Activated T-helper 1 cell treated with Interleukin-2 at 50 U/mL for 16 hours (primary cell): Measurements from ENCODE around the gene SPECC1L.
"Not testable (repeated sequence)": the region's sequence is repeated elsewhere in the genome, so short reads cannot be mapped to it uniquely, and the experiment has no call there.

ENCODE experiments used
- DNase-seq: peaks from one replicate; pipeline ENCODE4 v3.0.0-alpha.2; 2020; ENCODE audit warnings: low read depth

The SPECC1L gene

DNA sequence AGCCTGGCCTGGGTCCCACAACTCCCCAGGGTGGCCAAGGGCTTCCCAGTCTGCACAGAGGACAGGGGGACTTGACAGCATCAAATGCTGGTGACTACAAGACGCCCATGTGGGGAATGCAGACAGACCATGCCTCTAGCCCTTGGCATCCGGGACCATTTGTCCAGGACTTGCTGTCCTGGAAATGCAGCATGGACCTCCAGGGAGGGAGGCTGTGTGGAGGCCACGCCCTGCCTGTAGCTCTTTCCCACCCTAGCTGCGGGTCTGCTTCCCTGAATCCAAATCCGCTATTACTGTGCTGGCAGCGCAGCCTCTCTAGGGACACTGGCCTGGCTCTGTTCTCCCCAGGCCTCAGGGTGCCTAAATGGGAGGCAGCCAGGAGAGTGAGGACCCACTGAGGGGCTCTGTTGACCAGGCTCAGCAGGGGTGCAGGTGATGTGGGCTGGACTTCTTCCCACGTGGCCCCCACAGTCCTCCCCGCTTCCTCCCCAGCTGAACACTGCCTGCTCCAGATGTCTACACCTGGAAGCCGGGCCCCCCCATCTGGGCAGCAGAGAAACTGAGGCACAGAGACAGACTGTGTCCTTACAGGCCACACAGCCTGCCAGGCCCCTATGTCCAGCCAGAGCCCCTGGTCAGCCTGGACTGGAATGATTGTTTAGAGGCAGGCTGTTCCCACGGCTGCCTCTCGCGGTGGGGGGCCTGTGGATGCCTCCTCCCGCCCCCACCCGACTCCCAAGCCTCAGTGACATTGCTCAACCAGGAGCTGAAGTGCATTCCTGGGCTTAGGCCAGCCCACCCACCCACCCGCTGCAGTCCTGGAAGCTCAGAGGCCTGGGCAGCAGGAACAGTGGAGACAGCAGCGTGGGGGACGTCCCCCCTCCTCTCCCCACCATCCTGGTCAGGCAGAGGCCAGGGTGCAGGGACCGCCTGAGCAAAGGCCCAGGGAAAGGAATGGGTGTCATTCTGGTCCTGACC is 24.8 kb upstream of the SPECC1L start:
- DNase-seq = not testable (repeated sequence)

DNA sequence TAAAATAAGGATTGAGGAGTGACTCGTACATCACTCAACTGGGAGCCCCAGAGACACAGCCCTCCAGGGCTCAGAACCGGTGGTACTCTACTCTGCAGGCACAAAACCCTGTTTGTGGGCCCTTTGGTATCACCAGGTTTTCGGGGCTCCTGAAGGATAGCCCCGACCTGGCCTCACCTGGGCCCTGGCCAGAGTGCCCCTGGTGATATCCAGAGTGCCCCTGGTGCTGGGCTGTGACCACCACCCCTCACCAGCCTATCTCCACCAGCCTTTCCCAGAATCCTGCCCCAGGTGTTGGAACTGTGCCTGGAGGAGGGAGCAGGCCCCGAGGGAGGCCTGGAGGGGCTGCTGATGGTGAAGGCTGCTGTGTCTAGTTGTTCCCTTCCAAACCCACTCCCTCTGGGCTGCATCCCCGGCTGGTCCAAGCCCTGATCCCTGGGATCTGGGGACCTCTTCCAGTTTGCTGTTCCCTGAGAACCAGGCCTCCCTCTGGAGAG is 23.6 kb upstream of the SPECC1L start:
- DNase-seq = no peak

DNA sequence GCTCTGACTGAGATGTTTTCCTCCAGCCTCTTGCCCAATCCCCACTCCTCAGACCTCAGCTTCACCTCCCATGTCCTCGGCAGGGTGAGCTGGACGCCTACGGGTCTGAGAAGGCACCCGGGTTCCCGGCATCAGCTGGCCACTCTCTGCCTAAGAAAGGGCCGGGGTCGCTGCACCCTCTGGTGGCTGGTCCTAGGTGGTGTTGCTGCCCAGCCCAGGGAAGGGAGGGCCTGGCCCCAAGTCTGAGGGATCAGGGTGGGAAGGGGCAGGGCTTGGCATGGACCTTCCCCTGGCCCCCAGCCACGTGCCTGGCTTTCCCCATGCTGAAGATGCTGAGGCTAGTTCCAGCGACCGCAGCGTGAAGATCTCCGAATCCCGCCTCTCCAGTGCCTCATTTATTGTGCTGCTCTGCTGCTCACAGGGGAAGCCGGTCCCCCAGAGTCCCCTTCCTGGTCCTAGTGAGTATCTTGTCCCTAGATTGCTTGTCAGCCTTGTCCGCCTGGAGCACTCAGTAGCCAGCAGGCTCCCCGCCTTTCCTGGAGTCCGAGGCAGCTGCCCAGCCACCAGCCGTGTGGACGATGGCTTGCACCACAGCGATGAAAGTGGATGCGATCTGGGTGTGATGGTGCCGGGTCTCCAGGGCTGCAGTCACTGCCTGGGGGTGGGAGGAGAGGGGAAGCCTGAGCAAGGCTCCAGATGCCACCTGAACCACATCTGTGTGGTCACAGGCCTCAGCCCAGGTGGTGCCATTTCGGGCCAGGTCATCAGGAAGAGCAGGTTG is 22.9 kb upstream of the SPECC1L start:
- peak; percentile 18 for DNase-seq

DNA sequence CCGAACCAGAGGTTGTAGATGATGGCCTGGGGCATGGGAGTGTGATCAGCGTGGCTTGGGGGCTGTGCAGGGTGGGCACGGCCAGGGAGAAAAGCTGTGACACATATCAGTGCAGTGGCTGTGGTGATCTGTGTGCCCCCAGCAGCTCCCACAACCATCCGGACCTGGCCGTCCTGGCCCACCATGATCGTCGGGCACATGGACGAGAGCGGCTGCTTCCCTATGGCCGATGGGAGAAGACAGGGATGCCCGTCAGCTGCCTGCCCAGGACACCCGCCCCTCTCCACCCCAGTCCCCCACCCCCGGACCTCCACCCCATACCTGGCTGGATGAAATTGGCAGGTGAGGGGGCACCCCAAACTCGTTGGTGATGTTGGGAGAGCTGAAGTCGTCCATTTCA is 22.0 kb upstream of the SPECC1L start:
- DNase-seq = not testable (repeated sequence)

DNA sequence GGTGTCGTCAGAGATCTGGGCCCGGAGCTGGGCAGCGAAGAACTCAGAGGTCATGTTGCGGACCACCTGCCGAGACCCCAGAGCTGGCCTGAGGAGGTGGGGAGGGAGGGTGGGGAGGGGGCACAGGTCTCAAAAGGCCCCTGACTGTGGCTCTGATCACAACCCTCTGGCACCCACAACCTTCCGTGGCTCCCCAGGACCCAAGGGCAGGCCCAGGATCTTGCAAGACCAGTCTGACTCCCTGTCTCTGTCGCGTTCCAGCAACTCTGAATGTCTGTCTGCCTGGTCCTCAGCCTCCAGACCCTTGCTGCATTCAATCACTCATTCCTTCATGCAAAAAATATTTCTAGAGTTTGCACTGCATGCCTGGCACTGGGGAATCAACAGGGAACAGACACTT is 21.2 kb upstream of the SPECC1L start:
- not testable (repeated sequence) for DNase-seq

DNA sequence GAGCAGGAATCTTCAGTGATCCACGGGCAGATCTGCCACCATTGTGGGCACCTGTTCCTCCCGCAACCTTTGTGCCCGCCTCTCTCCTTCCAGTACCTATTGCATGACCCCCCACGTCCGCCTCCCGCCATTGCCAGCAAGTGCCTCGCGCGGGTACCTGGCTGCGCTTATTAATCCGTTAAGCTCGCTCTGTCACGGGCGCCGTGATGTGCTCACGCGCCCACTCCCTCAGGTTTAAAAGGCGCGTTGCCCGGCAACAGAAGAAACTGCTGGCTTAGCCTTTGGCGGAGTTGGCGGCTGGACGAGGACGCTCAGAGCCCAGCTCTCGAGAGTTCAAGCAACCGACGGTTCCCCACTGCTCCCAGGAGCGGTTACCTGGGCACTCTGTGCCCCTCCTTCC is 19.3 kb upstream of the SPECC1L start:
- not testable (repeated sequence) for DNase-seq

DNA sequence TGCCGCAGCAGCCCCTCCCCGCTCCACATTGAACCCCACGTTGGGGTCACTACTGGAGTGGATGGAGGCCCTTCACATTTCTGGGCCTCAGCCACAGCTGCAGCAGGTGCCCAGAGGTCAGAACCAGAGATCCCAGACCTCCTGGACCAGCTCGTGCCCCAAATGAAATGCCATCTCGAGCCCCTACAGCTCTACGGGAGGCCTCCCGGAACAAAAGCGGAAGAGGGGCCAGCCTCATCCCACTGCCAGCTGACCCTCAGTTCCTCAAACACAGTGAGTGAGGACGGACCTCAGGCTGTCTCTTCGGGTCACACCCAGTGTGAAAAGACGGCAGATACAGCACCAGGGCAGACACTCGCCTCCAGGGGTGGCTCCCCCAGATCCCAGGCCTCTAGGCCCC is 17.5 kb upstream of the SPECC1L start:
- DNase-seq = not testable (repeated sequence)

DNA sequence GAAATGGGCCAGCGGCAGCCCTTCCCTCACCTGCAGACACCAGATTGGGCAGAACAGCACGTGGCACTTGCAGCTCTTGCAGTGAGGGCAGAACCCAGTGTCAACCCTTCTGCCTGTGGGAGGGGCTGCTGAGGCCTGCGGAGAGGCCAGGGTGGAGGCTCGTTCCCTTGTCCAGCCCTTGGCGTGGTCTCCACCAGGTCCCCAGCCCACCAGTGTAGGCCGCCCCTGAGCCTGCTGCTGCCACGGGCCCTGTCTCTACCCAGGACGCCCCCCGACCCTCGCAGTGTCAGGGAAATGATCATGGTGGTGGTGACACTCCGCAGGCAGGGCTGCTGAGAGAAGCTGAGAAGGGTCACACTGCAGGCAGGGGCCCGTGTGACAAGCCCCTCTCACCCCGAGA is 14.5 kb upstream of the SPECC1L start:
- not testable (repeated sequence) for DNase-seq

DNA sequence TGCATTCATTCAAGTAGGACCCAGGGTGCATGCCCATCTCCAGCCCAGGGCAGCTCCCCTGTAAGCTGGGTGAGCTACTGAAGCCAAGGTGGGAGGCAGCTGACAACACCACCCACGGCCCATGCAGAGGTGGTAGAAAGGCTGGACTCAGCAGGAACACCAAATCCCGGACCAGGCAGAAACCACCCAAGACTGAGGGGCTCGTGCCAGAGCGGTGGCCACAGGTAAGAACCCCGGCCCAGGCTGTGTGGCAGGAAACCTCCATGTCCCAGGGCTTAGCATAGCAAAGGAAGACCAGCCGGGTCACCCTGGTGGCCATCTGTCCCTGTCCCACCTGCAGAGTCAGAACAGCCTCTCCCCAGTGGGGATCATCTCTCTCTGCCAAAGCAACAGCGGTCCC is 13.9 kb upstream of the SPECC1L start:
- not testable (repeated sequence) for DNase-seq

DNA sequence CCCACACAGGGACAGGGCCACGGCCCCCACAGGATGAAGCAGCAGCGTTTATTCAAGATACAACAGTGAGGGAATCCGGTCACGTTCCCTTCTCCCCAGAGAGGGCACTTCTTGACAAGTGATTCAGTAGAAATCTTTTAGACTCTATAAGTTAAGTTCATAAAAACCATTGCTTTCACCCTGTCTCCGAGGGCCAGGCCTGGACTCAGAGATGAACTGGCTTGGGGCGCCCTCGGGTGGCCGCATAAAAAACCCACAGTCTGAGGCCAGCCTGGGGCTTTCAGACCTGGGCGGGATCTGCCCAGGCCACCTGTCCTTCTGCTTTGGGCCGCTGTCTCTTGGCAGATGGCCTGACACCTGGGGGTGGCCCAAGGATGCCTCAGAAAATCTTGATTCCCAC is 11.2 kb upstream of the SPECC1L start:
- DNase-seq = peak; percentile 44

DNA sequence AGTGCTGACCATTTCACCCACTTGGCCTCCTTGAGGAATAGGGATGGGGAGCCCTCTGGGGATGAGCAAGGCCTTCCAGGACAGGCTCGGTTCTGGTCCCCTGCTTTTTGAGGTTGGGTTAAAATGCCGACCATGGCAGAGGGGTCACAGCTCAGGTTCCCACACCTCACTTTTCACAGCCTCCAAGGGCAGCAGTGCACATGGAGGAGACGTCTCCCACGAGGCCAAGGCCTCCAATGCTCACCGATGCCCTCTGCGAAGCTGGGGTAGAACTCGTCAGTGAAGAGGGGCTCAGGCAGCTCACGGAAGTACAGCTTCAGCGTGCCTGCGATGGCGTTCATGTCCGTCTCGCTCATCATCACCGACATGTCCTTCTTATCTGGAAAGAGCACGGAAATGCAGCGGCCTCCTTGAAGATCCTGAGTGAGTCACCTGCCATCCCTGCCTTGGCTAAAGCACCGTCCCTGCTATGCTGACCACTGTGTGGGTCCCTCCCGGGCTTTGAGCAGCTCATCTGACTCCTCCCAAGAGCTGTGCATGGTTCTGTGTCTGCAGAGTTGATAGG is 8.4 kb upstream of the SPECC1L start:
- DNase-seq = not testable (repeated sequence)

DNA sequence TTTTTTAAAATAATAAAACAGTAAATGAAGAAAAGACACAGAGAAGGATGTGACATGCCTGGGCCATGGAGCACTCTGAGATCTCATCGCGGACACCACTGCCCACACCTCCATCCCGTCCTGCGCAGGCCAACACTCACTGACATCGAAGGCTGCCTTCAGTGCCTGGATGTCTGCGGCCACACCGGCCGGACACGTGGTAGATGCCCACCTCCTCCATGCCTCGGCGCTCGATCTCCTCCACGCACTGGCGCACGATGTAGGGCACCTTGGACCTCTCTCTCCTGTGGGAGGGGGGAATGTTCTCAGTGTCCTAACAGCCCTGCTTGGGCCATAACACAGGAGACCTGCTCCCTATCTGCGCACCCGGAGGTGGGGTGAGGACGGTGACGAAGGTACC is 7.2 kb upstream of the SPECC1L start:
- DNase-seq = not testable (repeated sequence)

DNA sequence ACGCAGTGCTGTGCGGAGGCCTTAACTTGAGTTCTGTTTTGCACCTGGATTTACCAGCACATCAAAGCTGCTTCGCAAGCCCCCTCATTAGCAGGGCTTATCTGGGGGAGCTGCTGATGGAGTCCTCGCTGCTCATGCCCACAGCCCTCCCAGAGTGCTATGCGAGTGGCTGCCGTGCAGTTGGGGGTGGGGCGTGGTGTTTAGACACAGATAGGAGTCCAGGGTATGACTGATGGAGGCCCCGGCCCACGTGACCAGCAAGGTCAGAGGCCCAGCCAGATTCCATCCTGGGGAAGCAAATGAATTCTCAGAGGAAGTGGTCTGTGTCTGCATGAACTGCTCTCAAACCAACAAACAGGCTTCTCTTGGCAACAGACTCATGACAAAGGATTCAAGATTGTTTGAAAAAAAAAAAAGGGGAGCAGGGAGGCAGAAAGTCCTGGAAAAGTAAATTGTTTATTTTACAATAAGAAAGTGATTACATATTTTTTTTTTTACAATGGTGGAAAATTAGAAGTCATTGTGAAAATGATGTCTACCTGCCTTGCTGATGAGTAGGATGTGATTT is 6.2 kb upstream of the SPECC1L start:
- not testable (repeated sequence) for DNase-seq

DNA sequence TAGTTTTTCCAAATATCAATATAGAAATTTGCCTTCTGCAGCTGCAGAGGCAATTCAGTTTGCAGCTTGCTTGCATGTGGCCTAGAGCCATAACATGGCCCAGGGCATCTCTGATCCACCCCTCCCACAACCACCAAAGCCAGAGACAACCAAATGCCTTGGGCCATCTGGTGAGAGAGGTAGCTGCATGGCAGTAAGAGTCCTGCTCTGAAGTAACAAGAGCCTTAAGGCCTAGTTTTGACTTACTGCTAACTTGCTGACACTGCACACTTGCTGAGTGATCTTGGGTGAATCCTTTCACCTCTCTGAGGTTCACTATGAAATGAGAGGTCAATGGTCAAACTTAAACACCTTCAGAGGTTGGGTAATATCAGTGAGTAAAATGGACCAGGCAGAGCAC is 4.9 kb upstream of the SPECC1L start:
- no peak for DNase-seq

DNA sequence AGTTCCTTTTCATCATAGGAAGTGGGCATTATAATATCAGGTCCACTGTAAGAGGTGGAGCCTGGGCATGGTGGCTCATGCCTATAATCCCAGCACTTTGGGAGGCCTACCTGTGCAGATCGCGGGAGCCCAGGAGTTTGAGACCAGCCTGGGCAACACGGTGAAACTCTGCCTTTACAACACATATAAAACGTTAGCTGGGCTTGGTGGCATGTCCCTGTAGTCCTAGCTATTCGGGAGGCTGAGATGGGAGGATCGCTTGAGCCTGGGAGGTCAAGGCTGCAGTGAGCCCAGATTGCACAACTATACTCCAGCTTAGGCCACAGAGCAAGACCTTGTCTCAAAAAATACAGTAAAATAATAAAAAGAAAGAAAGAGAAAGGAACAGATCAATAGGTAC is 4.1 kb upstream of the SPECC1L start:
- DNase-seq = not testable (repeated sequence)

DNA sequence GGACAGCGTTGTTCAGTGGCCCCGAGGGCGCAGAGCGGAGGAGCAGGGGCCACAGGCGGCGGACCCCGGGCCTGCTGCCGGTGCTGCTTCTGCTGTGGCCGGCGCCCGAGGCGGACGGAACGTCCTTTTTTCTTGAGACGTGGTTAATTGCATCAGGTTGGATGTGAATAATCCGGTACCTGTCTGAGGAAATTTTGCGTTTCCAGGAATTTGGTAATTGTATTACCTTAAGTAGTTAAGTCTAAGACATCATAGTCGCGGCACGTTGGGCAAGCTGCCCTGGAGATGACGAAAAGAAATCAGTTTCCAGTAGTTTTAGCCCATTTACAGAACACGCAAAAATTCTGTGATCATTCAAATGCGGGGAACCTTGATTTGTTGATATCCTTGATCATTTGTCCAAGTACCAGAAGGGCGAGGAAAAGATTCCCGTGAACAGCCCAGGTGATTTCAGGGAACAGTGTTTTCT is 789 bp downstream of the SPECC1L start:
- DNase-seq = no peak

DNA sequence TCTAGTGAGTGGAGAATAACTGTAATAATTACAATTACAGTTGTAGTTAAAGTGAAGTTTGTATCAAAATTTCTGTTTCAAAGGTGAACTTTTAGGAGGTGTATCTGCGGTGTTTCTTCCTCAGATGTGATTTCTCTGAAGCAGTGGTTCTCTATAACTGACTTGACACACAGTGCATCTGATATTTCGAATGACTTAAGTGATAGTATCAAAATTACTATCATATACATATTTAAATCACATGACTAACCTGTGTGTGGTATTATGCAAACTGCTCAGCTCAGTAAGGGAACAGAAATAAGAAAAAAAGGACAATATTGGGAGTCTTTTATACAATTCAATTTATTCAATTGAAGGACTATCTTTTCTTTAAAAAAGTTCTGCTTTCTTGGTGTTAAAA is 2.4 kb downstream of the SPECC1L start:
- not testable (repeated sequence) for DNase-seq

DNA sequence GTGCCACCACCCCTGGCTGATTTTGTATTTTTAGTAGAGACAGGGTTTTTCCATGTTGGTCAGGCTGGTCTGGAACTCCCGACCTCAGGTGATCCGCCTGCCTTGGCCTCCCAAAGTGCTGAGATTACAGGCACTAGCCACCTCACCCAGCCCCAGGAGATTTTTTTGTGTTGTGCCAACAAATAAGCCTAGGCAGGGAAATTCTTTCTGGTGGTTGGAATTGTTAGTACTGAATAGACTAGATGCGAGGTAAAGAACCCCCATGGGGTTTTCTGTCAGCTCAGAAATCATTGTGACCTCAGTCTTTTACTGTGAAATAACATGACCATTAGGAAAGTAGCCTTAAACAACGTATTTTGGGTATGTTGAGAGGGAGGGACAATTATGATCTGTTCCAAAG is 3.3 kb downstream of the SPECC1L start:
- DNase-seq = not testable (repeated sequence)

DNA sequence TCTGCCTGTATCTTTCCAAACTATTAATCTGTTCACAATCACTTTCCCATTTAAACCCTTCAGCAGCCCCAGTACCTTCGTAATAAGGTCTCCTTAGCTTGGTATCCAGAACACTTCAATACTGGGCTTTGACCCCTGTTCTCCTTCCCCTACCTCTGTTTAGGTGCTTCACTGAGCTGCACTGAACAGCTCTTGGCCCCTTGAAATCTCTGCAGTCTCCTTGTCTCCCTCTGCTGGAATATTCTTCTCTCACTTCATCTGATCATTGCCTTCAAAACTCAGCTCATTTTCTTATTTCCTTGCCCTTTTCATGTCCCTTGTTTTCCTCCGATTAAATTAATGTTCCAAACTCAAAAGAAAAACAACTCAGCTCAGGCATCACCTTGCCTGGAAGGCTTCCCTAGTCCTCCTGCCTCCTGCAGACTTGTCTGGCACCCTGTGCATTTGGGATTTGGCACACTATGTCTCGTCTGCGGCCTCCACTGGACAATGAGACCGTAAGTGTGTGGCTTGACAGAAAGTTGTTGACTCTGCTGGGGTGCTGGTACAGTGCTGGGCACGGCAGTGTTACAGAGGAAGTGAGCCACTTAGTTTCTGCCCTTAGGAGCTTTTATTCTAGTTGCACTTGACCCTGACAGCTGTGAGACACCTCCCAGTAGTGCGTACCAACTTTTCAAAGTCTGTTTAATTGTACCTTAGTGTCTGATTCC is 4.2 kb downstream of the SPECC1L start:
- not testable (repeated sequence) for DNase-seq

DNA sequence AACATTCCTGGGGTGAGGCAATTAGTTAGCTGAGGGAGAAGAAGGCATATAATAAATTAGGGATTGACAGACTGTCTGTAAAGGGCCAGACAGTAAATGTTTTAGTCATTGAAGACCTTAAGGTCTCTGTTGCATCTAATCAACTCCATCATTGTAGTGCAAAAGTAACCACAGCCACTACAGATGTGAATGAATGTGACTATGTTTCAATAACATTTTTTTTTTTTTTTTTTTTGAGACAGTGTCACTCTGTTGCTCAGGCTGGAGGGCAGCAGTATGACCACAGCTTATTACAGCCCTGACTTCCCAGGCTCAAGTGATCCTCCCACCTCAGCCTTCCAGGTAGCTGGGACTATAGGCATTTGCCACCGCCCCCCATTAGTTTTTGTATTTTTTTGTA is 9.7 kb downstream of the SPECC1L start:
- DNase-seq = not testable (repeated sequence)

DNA sequence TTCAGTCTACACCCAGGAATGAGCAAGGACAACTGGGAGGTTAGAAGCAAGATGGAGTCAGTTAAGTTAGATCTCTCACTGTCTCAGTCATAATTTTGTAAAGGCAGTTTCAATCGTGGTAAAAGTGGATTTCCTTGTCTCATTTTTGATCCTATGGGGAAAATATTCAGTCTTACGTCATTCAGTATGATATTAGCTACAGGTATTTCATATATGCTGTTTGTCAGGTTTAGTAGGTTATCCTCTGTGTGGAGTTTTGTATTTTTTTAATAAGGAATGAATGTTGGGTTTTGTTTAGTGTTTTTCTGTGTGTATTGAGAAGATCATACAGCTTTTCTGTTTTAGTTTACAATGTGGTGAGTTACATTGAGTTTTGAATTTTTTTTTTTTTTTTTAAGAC is 11.8 kb downstream of the SPECC1L start:
- no peak for DNase-seq
